GM19397 (cell line): ENCODE results near the gene PSD.

Experiments
- ATAC-seq: cut with Tn5 transposase; IDR thresholded peaks from one replicate; pipeline ENCODE4 v1.9.1; 2021; ENCODE audit warnings: mild to moderate bottlenecking, moderate library complexity; ENCODE audit not compliant: unreplicated experiment

The PSD gene

GRCh38 chr10:102420714-102421506, 2.3 kb upstream of the PSD start, which contains the start of gene FBXL15:
TSS of gene FBXL15 (plus strand) at chr10:102420836. CDS start at chr10:102421130, 294 bp downstream.
- ATAC-seq = peak; percentile 75

DNA sequence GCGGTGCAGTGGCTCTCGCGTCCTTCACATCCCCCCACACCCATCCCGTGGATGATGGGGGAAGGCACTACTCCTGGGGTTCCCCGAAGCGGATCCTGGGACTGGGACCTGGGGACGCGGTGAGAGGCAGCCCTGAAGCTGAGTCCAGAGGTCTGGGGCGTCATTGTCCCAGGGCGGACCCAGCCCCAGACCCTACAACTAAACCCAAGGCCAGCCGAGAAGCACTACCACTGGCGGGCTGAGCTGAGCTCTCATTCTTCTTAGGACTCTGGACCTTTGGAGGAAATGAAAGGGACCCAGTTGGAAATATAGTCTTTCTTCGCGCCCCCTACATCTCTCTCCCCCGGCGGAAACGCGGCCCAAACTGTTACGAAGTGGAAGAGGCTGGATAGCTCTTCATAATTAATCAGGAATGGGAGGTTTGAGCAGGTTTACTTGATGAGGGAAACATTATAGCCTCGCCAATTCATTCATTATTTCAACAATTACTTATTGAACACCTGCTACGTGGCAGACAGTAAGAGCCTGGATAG, 1.7 kb upstream of the PSD start:
- ATAC-seq = no peak

DNA sequence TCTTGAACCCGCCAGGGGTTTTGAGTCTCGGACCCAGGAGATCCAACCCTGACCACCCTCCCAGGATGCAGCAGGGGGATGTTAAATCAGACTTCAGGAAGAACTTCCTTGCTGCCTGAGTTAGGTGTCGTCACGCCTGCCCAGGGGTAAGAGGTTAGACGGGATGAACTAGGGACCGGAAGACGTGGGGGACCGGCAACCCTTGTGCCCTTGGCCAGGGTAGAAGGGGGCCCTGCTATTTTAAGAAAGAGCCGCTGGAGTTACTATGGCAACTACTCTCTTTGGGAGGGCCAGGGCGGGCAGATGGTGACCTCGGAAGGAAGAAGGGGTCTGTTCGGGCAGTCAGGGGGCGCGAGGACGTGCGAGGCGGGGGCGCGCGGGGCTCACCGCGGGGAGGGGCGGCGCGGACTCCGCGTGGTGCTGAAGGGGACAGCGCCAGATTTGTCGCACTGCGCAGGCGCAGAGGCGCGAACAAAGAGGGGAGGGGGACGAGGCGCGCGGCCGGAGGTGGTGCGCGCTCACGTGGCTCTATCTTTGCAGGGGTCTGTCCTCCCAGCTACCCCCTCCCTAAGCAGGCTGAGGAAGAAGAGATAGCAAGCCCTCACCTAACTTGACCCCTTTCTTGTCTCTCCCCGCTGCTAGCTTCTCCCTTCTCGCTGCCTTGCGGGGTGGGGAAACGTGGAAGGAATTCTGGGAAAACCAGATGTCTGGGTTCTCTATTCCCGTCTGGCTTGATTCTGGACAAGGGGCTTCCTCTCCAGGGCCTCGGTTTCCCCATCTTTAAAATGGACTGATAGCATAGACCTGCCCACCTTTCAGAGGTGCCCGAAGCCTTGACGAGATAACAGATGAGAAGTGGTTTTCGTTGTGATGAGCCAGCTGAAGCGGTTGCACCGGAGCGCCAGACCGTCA, 940 bp upstream of the PSD start:
- ATAC-seq = no peak

DNA sequence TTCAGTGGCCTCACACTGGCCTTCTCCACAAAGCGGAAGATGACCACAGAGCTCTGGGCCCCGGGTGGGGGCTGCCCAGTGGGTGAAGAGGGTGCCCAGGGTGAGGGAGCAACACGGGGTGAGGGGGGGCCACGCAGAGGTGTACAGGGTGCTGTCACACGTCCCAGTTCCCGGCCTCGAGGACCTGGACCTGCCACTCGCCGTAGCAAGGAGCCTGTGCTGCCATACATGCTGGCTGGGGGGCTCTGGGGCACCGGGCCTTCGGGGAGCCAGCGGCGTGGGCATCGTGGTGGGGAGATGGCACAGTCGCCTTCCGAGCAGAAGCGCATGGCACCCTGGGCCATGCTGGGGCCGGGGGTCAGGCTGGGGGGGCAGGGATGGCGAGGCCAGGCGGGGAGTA, 1.9 kb downstream of the PSD start:
- no peak for ATAC-seq

DNA sequence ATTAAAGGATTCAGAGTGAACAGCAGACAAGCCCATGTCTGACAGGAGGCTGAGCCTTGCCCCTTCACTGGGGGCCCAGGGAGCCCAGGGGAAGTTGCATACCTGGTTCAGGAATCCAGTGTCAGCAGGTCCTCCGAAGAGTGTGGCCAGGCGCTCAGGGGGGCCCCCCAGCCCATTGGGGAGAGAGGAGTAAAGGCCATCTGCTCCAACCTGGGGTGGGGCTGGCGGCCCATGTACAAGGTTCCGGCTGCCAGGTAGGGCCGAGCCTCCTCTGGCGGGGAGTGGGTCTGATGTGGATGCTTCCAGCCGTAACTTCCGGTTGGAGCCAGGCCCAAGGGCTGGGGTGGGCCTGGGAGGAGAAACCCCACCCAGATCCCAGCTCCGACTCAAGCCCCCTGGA, 2.3 kb downstream of the PSD start:
- no peak for ATAC-seq

- ATAC-seq = no peak
Observed at GRCh38 chr10:102414749-102415148, 3.8 kb downstream of the PSD start.

DNA sequence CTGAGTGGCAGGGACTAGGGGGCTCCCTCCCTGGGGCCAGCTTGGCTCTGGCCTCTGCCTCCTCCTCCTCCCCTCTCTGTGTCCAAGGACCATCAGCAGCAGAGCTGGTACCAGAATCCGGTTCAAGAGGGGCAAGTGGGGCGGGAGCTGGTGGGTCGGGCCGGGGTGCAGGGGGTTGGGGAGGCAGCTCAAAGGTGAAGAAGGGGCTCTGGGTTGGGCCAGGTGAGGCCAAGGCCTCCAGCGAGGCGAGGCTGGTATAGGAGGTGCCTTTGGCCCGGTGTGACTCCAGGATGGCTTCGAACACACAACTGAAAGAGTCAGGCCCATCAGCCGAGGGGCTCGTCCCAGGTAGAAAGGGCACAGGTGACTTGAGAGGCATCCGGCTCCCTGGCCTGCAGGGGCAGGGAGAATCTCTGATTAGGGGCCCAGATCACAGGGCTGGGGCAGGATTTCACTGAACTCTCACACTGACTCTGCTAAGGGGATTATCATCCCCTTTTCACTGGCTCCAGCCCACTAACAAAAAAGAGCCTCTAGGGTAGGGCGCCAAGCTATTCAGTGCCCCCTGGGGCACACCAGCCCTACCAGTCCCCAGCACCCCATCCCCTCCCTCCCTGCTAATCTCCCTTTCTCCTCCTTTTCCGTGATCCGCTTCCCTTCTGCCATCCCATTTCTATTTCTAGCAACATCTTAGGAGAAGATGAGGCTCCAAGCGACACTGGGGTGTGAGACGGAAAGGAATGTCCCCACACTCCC, 4.6 kb downstream of the PSD start:
- no peak for ATAC-seq

DNA sequence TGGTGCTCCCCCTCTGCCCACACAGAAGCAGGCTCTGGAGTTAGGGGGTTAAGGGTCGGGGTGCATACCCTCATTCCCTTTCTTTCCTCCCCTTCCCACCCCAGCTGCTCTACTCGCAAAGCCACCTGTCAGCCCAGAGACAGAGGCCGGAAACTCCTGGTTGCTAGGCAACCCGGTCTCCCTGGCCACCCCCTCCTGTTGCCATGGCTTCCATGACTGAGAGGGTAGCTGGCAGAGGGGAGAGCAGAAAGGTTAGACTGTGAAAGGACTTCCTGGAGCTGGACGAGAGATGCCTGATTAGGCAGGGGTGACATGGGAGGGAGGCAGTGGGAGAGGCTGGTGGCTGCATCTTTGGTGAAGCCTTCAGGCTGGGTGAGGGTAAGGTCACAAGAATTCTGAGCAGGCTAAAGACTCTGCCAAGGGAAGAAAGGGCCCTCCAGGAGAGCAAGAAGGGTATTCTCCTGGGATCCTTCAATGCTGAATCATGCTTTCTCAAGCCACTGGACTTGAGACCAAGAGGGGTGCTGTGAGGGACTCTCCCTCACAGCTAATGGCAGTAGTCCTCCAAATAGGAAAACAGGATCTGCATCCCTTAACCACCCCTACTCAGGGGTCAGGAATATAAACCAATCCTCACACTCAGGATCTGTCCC, 5.4 kb downstream of the PSD start:
- ATAC-seq = no peak

- ATAC-seq = no peak
Observed at GRCh38 chr10:102412293-102412692, 6.3 kb downstream of the PSD start.

GRCh38 chr10:102411341-102412255, 7.0 kb downstream of the PSD start:
- no peak for ATAC-seq

DNA sequence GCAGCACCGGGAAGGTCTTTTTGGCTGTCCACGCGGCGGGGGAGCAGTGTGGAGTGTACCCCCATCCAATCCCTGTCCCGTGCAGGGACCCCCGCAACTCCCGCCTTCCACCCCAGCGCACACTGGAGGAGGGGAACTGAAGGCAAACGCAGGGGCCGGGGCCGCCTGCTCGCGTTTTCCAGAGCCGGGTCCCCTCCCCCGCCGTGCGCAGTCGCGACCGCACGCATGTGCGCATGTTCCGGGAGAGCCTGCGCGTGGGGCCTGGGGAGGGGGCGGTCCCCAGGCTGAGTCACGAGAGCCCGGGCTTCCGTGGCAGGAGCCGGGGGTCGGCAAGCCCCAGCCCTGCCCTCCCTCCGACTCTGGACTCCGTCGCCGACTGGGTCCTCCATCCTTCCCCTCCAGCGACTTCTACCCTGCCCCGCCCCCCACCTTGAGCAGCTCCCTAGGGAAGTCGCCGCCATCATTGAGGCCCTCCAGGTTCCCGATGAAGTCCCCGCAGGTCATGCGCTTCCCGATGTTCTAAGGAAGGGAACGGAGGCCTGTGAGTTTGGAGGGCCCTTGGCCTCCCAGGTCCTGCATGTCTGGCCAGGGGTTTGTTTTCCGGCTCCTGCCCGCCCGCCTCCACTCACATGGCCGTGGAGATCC, 8.0 kb downstream of the PSD start:
- no peak for ATAC-seq

GRCh38 chr10:102409604-102410428, 8.8 kb downstream of the PSD start:
- ATAC-seq = no peak

GRCh38 chr10:102408728-102409603, 9.6 kb downstream of the PSD start:
- ATAC-seq = no peak

- ATAC-seq = no peak
Observed at GRCh38 chr10:102408131-102408727, 10.4 kb downstream of the PSD start.

DNA sequence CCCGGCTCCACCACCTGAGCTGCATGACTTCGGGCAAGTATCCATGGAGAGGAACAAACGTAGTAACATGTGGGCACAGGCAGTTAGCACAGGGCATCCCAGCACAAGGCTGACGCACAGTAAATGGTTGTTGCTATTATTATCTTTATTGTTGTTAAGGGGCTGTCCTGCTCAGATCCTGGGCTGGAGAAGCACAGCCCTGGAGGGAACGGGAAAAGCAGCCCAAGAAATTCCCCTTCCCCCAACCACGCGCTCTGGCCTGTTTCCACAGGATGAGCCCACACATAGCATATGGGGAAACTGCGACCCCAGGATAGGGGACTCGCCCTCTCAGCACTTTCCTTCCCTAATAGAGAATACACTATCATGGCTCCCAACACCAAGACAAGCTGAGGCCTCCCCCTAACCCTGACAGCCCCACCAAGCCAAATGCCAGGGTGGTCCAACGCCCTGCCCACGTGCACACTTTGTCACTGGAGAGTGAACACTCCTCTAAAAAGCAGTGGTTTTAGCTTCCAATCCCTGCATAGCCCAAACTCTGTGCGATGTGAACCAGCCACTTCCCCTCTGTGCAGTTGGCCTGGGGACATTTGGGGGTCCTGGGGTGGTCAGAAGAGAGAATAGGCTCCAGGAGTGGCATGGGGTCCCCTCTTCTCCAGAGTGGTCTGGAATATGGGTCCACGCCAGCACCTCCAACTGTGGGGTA, 11.0 kb downstream of the PSD start:
- ATAC-seq = no peak

DNA sequence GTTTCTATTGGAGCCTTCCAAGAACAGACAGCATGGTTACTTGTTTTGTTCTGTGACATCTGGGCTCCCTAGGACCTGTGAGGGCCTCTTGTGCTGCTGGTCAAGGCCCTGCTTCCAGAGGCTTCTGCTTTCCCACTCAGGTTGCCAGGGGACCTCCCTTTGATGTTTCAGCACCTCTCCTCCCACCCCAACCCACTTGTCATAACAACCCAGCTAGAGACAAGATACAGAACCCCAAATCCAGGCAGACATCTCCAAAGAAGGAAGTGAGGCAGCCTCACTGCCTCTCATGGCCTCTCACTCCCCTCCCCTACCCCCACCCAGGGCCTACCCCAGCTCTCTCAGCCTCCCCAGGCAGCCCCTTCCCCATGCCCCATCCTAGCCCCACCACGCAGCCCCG, 11.8 kb downstream of the PSD start:
- no peak for ATAC-seq
